Activated CD4-positive, alpha-beta T cell treated with anti-CD3 and anti-CD28 coated beads, Interleukin-10, Interleukin-2, amounts not matched to agents 100 ng/mL and 50 ng/mL, durations not matched to agents 16 hours and 8 hours (primary cell): ENCODE results near the gene SORBS2.

Source experiments
- DNase-seq: peaks from one replicate; pipeline ENCODE4 v3.0.0-alpha.2; 2020

Gene SORBS2

DNA sequence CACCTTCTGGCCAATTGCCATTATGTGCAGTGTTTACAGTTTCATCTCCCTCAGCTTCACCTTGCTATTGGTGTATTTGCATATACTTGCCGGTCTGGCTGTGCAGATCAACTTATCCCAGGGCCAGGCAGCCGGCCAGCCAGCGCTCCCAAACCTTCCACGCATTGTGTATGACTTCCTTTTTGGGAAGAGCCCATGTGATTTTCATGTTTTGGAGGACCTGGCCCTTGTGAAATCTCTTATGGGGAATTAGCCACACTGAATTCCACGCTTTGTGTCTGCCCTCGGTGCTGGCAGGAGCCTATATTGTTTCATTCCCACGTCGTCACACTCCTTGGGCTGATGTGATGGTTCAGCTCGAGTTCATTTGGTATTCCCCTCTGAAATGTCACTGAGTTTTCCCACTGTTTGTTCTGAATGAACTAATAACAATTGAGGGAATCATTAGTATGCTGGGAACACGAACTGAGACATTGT, 270.7 kb downstream of the SORBS2 start:
- no peak for DNase-seq

DNA sequence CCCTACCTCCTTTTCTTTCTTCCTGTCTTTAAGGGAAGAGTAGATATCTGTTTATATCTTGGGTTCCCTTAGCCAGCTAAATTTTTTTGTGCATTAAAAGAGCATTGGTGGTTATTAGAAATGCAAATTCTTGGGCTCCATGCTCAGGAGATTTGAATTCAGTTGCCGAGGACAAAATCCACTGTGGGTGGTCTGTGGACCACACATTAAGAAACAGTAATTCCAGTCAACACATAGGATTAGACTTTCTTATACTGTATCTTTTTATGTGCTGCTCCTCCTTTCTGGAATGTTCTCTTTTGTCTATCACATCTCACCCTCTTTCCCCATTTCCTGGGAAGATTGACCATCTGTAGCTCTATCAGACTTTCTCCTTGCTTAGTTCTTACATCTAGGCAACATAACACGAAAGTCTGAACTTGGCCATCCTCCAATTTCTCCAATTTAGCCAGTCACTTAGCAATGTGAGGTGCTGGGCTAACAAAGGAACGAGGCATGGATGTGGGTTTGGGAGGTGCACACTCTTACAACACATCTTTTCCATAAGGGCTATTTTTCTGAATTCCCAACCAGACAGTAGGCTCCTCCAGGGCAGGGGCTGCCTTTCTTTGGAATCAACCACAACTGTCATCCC, 271.4 kb downstream of the SORBS2 start:
- DNase-seq = no peak

DNA sequence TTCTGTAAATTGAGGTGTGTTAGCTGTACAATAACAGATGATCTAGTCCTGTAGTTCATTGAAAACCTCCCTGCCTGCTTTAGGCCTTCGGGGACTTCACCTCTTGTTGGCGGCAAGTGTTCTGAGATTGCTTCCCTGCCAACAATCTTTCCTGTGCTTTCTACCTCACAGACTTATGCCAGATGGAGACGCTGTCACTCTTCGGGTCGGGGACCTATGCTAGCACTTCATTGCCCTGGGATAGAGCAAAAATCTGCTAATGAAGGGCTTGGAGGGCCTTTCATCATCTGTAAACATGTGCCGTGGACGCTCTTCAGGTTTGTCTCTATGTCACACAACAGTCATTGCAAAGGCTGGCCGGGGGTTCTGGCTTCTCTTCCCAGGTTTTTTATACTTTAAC, 272.0 kb downstream of the SORBS2 start:
- no peak for DNase-seq

DNA sequence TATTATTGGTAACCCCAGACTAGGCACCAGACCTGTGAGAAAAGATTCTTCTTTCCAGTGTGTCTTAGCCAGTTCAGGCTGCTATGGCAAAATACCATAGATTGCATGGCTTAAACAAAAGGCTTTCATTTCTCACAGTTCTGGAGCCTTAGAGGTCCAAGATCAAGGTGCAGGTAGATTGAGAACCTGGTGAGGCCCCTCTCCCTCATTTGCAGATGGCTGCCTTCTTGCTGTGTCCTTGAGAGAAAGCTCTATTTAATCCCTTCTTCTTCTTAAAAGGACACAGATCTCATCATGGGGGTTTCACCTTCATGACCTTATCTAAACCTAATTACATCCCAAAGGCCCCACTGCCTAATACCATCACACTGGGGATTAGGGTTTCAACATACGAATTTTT, 273.2 kb downstream of the SORBS2 start:
- DNase-seq = no peak

DNA sequence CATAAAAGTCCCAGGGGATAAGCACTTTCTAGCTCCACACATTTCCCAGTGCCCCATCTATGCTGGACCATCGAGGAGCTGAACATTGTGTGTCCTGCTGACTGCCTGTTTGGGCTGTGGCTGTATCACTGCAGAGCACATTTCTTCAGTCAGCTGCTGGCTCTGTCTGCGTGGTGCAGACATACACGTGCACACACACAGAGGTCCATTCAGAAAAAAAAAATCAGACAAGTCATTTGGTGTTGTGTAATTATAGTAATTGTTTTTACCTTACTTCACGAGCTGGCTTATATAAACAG, 275.6 kb downstream of the SORBS2 start:
- no peak for DNase-seq

DNA sequence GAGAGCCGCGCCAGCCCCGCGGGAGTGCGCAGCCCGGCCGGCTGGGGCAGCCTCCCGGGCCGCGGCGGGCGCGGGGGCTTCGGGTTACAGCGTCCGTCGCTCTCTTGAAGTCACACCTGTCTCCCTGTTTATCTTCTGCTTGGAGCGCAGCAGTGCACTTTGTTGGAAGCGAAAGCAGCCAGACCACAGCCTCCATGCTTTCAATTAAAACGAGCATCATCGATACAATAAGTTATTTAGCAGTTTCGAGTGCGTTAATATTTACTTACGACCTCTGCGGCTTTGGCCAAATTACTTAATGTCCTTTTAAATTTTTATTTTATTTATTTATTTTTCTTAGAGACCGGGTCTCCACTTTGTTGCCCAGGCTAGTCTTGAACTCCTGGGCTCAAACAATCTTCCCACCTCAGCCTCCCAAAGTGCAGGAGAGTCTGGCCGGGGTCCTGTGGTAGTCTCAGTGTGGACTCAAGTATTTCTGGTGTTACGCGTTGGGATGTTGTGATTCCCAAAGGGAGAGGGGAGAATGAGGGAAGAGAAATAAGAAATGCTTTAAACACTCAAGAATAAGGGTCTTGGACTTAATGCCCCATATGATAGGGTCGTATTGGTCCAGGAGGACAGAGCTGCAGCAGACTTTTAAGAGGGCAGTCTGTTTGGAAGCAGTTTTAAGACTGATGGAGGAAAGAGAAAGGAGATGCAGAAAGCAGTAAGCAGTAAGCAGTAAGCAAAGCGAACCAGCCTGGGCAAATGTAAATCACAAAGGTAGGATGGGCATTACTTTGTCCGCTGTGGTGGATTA, 276.2 kb downstream of the SORBS2 start:
- DNase-seq = no peak
